WERI-Rb-1 (cell line): Measurements from ENCODE around the gene OR6C1.
"Not testable (repeated sequence)": the region's sequence is repeated elsewhere in the genome, so short reads cannot be mapped to it uniquely, and the experiment has no call there.

Experiments
- DNase-seq: peaks from one replicate; pipeline ENCODE4 v3.0.0-alpha.2; 2020
- H3K27ac ChIP-seq: fragments of 250-450 bp; sonication (Bioruptor Pico); 2 replicates; pipeline ENCODE4 v1.5.1; 2020; ENCODE audit warnings: mild to moderate bottlenecking, moderate library complexity
- H3K27me3 ChIP-seq: fragments of 250-450 bp; sonication (Bioruptor Pico); 2 replicates; pipeline ENCODE4 v1.5.1; 2021; ENCODE audit warnings: mild to moderate bottlenecking, low read depth, moderate library complexity; ENCODE audit not compliant: insufficient read depth, severe bottlenecking
- H3K36me3 ChIP-seq: fragments of 250-450 bp; sonication (Bioruptor Pico); 2 replicates; pipeline ENCODE4 v1.5.1; 2020; ENCODE audit warnings: mild to moderate bottlenecking, moderate library complexity
- H3K4me3 ChIP-seq: 2 replicates; pipeline ENCODE4 v1.5.1; 2011; ENCODE audit warnings: low read depth, mild to moderate bottlenecking, control low read depth, low read length
- H3K9me3 ChIP-seq: fragments of 250-450 bp; sonication (Bioruptor Pico); 2 replicates; pipeline ENCODE4 v1.5.1; 2021; ENCODE audit warnings: mild to moderate bottlenecking, moderate library complexity; ENCODE audit not compliant: severe bottlenecking
- CTCF ChIP-seq: IDR thresholded peaks from 2 replicates; pipeline ENCODE4 v1.5.1; 2011; ENCODE audit warnings: low read depth, mild to moderate bottlenecking, control low read depth, inconsistent platforms, low read length

OR6C1 gene

DNA sequence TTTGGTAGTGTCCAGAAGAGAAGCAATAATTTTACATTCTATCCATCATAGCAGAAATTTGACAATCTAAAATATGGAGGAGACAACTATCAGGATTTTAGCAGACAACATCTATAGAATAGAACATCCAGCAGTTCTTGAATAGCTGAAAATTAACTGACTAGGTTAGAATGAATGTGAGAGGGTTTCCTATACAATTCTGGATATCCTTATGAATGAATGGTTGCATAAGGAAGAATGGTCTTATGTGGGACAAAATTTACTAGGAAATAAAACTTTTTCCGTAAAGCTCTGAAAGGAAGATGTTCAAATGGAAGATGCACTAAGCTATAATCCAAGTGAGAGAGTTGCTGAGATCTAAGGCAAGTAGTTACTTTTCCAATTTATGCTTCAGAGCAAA lies 16.3 kb downstream of the OR6C1 start, which contains the start of gene OR6C3:
Gene OR6C3, plus strand, starts transcription at position 301 of the 400 bp plus-strand sequence. CDS start 955 bp downstream, outside the sequence.
- H3K27me3 ChIP-seq: peaks cover 40% of the 10 kb centered on the region
- no peak within 1 kb of the TSS for H3K27ac ChIP-seq
- no peaks in the 10 kb centered on the region for H3K9me3 ChIP-seq
- H3K36me3 ChIP-seq: no peaks in the 10 kb centered on the region
- no peak for TF ChIP-seq CTCF
- DNase-seq: no peak
- H3K4me3 ChIP-seq: no peak within 1 kb of the TSS

DNA sequence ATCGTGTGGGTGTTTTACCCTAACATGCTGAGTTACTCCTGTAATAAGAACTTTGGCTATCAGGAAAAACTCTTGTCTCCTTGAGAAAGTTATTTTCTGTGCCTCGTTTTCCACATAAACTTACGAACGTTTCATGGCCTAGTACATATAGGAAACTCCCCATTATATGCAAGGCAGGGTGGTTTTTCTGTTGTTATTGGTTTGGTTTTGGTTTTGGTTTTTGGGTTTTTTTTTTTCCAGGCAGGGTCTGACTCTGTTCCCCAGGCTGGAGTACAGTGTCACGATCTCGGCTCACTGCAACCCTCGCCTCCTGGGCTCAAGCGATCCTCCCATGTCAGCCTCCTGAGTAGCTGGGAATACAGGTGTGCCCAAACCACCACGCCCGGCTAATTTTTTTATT lies 21.9 kb downstream of the OR6C1 start:
- Histone ChIP-seq H3K27ac (no peak overlapping the region), H3K36me3 (no peaks in the 10 kb centered on the region), H3K27me3 (peaks cover 33% of the 10 kb centered on the region), H3K9me3 (no peaks in the 10 kb centered on the region), H3K4me3 (no peak overlapping the region)
- no peak for TF ChIP-seq CTCF
- DNase-seq: no peak

GRCh38 chr12:55355338-55355737 lies 41.2 kb downstream of the OR6C1 start:
- H3K4me3 ChIP-seq, DNase-seq, H3K9me3 ChIP-seq, H3K36me3 ChIP-seq, H3K27ac ChIP-seq: not testable (repeated sequence)
- peaks cover 36% of the 10 kb centered on the region for H3K27me3 ChIP-seq

DNA sequence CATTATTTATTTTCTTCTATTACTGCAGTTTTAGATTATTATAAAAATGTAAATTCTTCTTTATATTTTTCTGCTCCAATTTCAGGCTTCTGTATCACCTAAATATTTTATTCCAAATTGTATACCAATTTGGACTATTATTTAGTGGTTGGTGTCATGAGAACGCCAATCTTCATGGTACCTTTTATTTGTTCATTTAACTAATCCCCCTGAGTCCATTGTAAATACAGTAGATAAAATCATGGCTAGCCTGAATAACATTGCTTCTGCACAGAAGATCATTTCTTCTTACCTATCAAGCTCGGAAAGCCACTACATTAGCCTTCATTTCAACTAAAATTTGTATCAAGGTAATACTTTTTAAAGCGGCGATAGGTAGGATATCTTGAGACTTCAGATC lies 48.5 kb downstream of the OR6C1 start, which contains the start of gene OR6C75:
Gene OR6C75, plus strand, starts transcription at position 301 of the 400 bp plus-strand sequence. CDS start 2,136 bp downstream, outside the sequence.
- Histone ChIP-seq H3K9me3 (no peaks in the 10 kb centered on the region), H3K4me3 (no peak within 1 kb of the TSS), H3K27me3 (peaks cover 29% of the 10 kb centered on the region), H3K36me3 (no peaks in the 10 kb centered on the region), H3K27ac (no peak within 1 kb of the TSS)
- TF ChIP-seq CTCF: no peak
- no peak for DNase-seq

- H3K4me3 ChIP-seq: no peak overlapping the region
- no peaks in the 10 kb centered on the region for H3K9me3 ChIP-seq
- H3K27me3 ChIP-seq: peaks cover 27% of the 10 kb centered on the region
- no peak for TF ChIP-seq CTCF
- no peak overlapping the region for H3K27ac ChIP-seq
- no peak for DNase-seq
- no peaks in the 10 kb centered on the region for H3K36me3 ChIP-seq
These were observed 50.9 kb downstream of the OR6C1 start for GRCh38 chr12:55365086-55365485.
